Keratinocyte (primary cell): ENCODE data around the gene C19orf73.

Source experiments
- EZH2 ChIP-seq: IDR thresholded peaks from one replicate; pipeline ENCODE4 v1.6.1; 2012; ENCODE audit warnings: inconsistent platforms, mild to moderate bottlenecking, low read length, moderate library complexity
- TF ChIP-seq, protein P1 (sequence below), 3 experiments: IDR thresholded peaks in 1 of 3; conservative IDR thresholded peaks in 1 of 3; optimal IDR thresholded peaks in 1 of 3; 2 replicates in 2 of 3; 3 replicates in 1 of 3; pipeline versions ENCODE3 to v1.5.1; 2011; ENCODE audit warnings: low read length in 3 of 3, mild to moderate bottlenecking in 3 of 3, moderate library complexity in 2 of 3, control low read depth in 1 of 3, inconsistent platforms in 1 of 3; ENCODE audit not compliant: insufficient read depth in 2 of 3; ENCODE audit errors: extremely low read depth in 1 of 3

DNA sequence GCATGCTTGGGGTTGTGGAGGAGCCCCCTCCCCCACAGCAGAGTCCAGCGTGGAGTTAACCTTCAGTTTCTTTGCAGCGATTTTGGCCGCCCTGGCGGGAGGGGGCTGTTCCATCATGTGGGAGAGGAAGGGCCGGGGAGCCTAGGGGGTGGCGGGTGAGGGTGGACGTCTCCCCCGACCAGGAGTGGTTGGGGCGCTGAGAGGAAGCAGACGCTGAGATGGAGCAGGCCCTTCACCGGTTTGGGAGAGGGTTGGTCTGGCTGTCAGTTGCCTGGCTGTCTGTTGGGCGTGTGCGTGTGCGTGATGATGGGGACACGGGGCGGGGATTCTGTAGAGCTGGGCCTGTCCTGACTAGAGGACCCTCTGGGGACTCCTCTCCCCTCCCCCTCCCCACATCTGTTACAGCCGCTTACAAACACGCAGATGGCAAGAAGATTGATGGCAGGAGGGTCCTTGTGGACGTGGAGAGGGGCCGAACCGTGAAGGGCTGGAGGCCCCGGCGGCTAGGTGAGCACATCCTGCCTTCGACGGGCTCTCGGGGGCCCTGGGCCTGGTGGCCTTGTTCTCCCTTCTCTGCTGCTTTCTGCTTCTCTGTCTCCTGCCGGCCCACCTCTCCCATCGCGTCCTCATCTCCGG lies 14.6 kb downstream of the C19orf73 start:
- TF ChIP-seq, protein P1, sequence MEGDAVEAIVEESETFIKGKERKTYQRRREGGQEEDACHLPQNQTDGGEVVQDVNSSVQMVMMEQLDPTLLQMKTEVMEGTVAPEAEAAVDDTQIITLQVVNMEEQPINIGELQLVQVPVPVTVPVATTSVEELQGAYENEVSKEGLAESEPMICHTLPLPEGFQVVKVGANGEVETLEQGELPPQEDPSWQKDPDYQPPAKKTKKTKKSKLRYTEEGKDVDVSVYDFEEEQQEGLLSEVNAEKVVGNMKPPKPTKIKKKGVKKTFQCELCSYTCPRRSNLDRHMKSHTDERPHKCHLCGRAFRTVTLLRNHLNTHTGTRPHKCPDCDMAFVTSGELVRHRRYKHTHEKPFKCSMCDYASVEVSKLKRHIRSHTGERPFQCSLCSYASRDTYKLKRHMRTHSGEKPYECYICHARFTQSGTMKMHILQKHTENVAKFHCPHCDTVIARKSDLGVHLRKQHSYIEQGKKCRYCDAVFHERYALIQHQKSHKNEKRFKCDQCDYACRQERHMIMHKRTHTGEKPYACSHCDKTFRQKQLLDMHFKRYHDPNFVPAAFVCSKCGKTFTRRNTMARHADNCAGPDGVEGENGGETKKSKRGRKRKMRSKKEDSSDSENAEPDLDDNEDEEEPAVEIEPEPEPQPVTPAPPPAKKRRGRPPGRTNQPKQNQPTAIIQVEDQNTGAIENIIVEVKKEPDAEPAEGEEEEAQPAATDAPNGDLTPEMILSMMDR (optimal IDR thresholded peaks at IDR 0.05 in 1 of 3, IDR thresholded peaks at IDR 0.05 in 1 of 3, conservative IDR thresholded peaks at IDR 0.05 in 1 of 3; ENCODE audit: extremely low read depth in 1 of 3, insufficient read depth in 2 of 3, low read length in 3 of 3) = no peak
- no peak for TF ChIP-seq EZH2
